GM21717 (cell line): ENCODE measurements around the gene SCNN1A.

ENCODE experiments used
- ATAC-seq: cut with Tn5 transposase; IDR thresholded peaks from one replicate; pipeline ENCODE4 v1.9.1; 2021; ENCODE audit warnings: mild to moderate bottlenecking, moderate library complexity; ENCODE audit not compliant: unreplicated experiment

The SCNN1A gene

DNA sequence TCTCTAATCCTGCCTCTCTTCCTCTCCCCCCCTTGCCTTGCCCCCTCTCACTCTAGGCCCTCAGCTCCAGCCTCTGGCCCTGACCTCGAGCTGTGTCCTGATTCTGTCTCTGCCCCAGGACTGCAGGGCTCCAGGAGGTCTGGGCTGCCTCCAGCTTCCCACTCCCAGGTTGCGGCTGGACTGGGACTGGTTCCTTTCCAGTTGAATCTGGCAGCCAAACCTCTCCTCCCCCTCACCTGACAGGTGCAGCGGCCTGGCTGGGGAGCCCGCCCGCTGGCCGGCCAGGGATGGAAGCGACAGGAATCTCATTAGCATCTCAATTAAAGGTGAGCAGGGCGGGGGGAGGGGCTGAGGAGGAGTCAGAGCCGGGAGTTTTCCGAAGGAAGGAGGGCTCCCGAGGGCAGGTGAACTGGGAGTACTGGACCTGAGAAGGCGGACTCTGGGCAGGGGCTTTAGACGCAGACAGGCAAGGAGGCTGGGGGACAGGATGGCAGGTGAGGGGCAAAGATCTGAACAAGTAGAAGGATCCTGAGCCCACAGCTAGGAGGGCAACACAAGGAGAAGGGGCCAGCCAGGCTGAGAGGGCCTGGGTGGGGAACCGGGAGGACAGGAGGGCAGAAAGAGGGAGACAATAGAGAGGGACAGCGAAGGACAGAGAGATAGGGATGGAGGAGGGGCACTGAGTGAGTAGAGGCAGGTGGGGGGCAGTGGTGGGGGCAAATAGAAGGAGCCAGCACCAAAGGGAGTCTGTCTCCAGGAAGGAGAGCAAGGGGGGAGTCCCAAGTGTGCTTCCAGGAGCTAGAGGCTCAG, at the start of gene SCNN1A:
Gene SCNN1A, minus strand, starts transcription at position 295 of the 810 bp plus-strand sequence. CDS start 780 bp downstream, outside the sequence.
- ATAC-seq = no peak

DNA sequence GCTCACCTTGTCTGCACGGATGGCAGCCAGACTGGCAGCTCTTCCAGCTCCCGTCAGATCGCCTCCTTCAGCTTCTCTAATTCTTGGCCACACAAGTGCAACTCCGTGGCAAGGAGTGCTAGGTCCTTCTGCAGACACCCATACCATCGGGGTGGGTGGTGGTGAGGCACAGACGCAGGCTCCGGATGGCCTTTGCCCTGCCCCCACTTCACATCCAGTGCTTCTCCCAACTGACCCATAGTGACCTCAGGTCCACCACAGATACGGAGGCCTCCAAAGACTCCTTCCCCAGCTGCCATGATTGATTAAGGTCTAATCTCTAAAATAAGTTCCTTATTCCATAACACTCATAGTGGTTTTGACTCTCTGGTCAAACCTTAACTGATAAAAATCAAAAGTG, 49.5 kb upstream of the SCNN1A start:
- no peak for ATAC-seq

GRCh38 chr12:6424008-6424347, 48.6 kb upstream of the SCNN1A start:
- no peak for ATAC-seq

DNA sequence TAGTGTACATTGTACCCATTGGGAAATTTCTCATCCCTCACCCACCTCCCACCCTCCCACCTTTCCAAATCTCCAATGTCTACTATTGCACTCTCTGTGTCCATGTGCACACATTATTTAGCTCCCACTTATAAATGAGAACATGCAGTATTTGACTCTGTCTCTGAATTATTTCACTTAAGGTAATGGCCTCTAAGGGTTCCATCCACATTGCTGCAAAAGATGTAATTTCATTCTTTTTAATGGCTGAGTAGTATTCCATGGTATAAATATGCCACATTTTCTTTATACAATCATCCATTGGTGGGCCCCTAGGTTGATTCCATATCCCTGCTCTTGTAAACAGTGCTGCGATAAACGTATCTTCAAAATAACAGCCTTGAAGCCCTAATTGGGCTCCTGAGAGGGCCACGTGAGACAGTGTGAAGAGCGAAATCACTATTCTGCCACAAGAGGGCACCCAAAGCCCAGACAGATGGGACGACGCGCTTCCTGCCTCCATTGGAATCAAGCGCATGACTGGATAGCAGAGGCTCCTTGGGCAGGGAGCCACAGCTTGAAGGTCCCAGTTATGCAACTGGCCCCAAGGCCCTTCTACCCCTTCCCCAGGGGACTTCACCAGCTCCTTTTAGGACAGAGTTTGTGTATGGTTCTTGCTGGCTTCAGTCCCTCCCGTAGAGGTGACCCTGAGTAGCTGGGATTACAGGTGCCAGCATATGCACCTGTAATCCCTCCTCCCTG, 48.1 kb upstream of the SCNN1A start:
- peak; percentile 31 for ATAC-seq

DNA sequence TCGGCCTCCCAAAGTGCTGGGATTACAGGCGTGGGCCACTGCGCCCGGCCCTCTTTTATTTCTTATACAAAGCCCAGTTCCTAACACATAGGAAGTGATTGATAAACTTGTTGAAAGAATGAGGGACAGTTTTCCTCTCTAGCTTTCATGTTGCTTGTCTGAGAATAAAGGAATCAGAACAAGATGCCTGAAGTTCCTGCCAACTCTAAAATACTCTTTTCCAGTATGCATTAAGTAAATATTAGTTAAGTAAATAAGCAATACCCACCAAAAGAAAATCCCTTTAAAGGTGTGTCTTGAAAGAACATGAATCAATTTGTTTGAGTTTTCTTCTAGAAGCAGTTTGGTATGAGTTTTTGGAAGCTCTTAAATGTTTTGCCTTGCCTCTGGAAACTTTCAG, 45.0 kb upstream of the SCNN1A start:
- no peak for ATAC-seq

- ATAC-seq = no peak
Measured at GRCh38 chr12:6418796-6419195, 43.4 kb upstream of the SCNN1A start.

GRCh38 chr12:6416596-6416995, 41.2 kb upstream of the SCNN1A start:
- ATAC-seq = no peak

GRCh38 chr12:6407236-6407954, 32.0 kb upstream of the SCNN1A start:
- no peak for ATAC-seq

DNA sequence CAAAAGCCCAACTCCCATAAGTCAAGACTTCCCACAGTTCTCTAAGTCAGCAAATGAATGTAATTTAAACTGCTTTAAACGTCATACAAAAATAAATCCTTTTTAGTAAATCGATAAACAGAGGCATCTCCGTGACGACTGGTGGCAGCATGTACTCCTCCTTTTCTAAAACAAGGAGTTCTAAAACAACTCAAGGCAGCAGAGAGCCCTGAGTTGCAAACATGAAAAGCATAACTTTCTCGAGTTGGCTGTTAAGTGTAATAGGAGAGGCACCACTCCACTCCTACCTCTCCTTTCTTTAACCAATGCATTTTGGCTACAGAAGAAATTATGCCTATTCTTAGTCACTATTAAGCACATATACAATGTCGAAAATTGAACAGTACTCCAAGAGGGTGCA, 30.6 kb upstream of the SCNN1A start:
- no peak for ATAC-seq

DNA sequence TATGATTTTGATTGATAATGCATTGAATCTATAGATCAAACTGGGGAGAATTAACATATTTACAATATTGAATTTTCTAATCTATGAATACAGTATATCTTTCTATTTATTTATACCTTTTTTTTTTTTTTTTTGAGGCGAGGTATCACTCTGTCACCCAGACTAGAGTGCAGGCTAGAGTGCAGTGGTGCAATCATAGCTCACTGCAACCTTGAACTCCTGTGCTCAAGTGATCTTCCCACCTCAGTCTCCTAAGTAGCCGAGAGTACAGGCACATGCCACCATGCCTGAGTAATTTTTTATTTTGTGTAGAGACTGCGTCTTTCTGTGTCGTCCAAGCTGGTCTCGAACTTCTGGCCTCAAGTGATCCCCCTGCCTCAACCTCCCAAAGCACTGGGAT, 29.0 kb upstream of the SCNN1A start:
- no peak for ATAC-seq

GRCh38 chr12:6399884-6400644, 24.7 kb upstream of the SCNN1A start:
- no peak for ATAC-seq

DNA sequence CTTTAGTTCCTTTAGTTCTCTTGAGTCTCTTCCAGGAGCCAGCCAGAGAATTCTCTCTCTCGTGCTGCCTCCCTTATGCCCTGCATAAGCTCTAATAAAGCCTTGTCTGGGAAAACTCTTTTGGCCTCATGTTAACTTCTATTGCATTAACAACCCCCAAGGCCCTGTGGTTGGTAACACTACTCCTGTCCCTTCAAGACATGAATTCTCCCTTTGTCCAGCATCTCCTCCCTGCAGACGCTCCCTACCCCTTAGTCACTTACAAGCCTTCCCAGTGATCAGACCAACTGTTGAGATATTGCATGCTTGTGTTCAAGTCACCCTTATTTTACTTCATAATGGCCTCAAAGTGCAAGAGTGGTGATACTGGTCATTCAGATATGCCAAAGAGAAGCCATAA, 20.7 kb upstream of the SCNN1A start:
- ATAC-seq = no peak

DNA sequence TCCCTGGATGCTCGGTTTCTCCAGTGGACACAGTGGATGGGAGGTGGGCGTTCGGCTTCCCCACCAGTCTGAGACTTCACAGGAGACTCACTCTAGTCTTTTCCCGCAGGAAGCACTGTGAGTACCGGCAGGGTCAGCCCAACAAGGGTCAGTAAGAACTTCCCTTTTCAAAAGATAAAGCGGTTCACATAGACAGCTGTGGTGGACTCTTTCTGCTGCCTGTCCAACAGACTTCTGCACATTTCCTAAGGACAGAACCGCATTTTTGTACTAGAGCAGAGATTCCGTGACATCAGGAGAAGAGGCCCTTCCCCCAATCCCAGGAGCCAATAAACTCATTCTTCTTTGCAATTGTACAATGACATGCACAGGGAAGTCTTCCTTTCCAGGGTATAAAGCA, 19.0 kb upstream of the SCNN1A start:
- no peak for ATAC-seq

- no peak for ATAC-seq
Measured at GRCh38 chr12:6393109-6393508, 17.7 kb upstream of the SCNN1A start.

- no peak for ATAC-seq
Measured at GRCh38 chr12:6392504-6392903, 17.1 kb upstream of the SCNN1A start.

DNA sequence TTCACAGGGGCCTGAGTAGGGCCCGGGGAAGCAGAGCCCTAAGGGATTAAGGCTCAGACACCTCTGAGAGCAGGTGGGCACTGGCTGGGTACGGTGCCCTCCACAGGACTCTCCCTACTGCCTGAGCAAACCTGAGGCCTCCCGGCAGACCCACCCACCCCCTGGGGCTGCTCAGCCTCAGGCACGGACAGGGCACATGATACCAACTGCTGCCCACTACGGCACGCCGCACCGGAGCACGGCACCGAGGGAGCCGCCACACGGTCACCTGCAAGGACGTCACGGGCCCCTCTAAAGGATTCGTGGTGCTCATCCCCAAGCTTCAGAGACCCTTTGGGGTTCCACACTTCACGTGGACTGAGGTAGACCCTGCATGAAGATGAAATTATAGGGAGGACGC, 15.7 kb upstream of the SCNN1A start:
- no peak for ATAC-seq

GRCh38 chr12:6390084-6390799, 14.9 kb upstream of the SCNN1A start:
- no peak for ATAC-seq

DNA sequence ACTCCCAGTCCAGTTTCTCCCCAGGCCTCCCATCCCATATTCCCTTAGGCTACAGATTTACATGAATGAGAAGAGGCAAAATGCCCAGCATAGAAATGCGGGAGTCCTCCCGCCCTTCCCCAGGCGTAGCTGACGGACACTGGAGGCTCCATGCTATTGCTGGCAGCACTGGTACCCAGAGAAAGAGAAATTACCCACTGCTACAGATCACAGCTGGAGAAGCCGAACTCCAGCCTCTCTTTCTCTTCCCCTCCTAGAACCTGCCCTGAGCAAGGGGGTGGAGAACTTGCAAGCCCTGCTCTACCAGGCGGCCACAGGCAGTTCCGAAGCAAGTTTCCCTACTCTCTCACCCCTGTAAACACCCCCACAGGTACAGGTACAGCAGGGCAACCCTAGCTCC, 12.2 kb upstream of the SCNN1A start:
- no peak for ATAC-seq

DNA sequence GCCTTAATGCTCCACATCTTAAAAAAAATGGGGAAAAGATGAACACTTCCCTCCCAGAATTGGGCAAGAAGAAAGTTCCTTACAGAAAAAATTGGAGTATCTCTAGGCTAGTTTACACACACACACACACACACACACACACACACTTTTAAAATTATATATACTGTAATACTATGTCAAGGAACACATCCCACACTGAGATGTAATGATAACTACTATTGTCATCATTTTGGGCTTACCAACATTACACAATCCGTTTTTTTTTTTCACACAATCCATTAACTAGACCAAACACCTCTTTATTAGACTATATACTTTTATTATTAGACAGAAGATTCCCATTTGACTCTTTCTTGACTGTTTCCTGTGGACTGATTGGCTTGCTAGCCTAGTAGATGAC, 11.1 kb upstream of the SCNN1A start:
- no peak for ATAC-seq

DNA sequence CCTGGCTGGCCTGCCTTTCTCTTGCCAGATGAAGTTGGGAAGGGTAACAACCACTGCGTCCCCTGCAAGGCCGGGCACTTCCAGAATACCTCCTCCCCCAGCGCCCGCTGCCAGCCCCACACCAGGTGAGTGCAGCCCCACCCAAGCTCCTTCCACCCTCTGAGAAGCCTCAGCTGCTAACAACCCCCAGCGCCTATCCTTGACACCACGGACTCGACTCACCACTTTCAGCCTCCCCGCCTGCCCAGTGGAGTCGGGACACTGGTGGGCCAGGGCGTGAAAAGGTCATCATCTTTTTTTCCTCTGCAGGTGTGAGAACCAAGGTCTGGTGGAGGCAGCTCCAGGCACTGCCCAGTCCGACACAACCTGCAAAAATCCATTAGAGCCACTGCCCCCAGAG, 10.7 kb upstream of the SCNN1A start:
- no peak for ATAC-seq
